GM23338 (cell line): Measurements from ENCODE around the gene XPOT.

ENCODE experiments used
- CREB1 ChIP-seq: fragments of 250-450 bp; sonication (Bioruptor Pico); IDR thresholded peaks from 2 replicates; pipeline ENCODE4 v1.5.0; 2020; ENCODE audit warnings: low read depth, mild to moderate bottlenecking, moderate library complexity
- ETS1 ChIP-seq: IDR thresholded peaks from 2 replicates; pipeline ENCODE4 v1.6.1; 2016; ENCODE audit warnings: antibody characterized with exemption
- EZH2 ChIP-seq: fragments of 200-600 bp; sonication (generic); IDR thresholded peaks from one replicate; pipeline ENCODE4 v1.8.0; 2017; ENCODE audit warnings: antibody characterized with exemption, mild to moderate bottlenecking, low read depth; ENCODE audit not compliant: unreplicated experiment
- EZH2phosphoT487 ChIP-seq: fragments of 200-600 bp; sonication (generic); IDR thresholded peaks from one replicate; pipeline ENCODE4 v1.8.1; 2018; ENCODE audit warnings: antibody characterized with exemption; ENCODE audit not compliant: unreplicated experiment
- JUNB ChIP-seq: IDR thresholded peaks from one replicate; pipeline ENCODE4 v1.6.1; 2016; ENCODE audit warnings: antibody characterized with exemption; ENCODE audit not compliant: unreplicated experiment
- NANOG ChIP-seq: IDR thresholded peaks from 2 replicates; pipeline ENCODE4 v1.6.1; 2016; ENCODE audit warnings: antibody characterized with exemption, borderline replicate concordance
- POLR2AphosphoS5 ChIP-seq: IDR thresholded peaks from 2 replicates; pipeline ENCODE4 v1.6.1; 2016; ENCODE audit warnings: antibody characterized with exemption, low read depth
- ZNF331 ChIP-seq: fragments of 250-450 bp; sonication (Bioruptor Pico); IDR thresholded peaks from 2 replicates; pipeline ENCODE4 v1.5.0; 2020; ENCODE audit warnings: low read depth, mild to moderate bottlenecking, moderate library complexity
- TF ChIP-seq, protein P1 (sequence below), 2 experiments: fragments of 200-600 bp in 1 of 2; sonication (generic) in 1 of 2; conservative IDR thresholded peaks; 2 replicates each; pipeline versions ENCODE4 v1.5.1 to v1.6.1; 2016 to 2017; ENCODE audit warnings: antibody characterized with exemption in 2 of 2, low read depth in 2 of 2, mild to moderate bottlenecking in 2 of 2, moderate library complexity in 1 of 2
- TF ChIP-seq, protein P2 (sequence below): IDR thresholded peaks from one replicate; pipeline ENCODE4 v1.6.1; 2018; ENCODE audit warnings: antibody characterized with exemption; ENCODE audit not compliant: unreplicated experiment

DNA sequence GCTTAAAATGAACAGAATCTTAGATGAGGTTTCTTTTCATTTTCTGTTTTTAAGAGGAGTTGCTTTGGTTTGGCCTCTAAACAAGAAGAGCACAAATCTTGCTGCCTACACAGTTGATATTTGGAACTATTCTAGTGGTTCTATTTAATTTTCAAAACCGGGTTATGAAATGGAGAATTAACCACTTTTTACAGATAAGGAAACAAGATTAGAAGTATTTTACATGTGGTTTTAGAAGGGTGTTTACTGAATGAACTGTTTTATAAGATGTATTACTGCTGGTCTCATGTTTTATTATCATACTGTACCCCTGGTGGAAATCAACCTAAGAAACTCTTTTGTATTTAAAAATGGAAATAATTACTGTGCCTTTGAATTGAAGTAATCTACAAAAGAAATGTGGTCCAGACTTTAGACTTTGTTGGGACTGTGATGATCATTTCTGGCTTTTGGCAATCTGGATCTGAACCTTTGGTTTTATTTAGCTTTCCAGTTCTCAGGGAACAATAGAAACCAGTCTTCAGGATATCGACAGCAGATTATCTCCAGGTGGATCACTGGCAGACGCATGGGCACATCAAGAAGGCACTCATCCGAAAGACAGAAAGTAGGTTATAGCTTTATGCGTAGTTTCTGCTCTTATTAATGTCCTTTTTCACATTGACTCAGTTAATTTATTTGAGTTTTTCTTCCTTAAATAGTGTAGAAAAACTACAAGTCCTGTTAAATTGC, 91.0 kb downstream of the XPOT start:
- TF ChIP-seq EZH2phosphoT487: no peak
- TF ChIP-seq, protein P1, sequence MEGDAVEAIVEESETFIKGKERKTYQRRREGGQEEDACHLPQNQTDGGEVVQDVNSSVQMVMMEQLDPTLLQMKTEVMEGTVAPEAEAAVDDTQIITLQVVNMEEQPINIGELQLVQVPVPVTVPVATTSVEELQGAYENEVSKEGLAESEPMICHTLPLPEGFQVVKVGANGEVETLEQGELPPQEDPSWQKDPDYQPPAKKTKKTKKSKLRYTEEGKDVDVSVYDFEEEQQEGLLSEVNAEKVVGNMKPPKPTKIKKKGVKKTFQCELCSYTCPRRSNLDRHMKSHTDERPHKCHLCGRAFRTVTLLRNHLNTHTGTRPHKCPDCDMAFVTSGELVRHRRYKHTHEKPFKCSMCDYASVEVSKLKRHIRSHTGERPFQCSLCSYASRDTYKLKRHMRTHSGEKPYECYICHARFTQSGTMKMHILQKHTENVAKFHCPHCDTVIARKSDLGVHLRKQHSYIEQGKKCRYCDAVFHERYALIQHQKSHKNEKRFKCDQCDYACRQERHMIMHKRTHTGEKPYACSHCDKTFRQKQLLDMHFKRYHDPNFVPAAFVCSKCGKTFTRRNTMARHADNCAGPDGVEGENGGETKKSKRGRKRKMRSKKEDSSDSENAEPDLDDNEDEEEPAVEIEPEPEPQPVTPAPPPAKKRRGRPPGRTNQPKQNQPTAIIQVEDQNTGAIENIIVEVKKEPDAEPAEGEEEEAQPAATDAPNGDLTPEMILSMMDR (conservative IDR thresholded peaks at IDR 0.05; ENCODE audit: low read depth in 2 of 2): no peak
- no peak for TF ChIP-seq POLR2AphosphoS5
- TF ChIP-seq, protein P2, sequence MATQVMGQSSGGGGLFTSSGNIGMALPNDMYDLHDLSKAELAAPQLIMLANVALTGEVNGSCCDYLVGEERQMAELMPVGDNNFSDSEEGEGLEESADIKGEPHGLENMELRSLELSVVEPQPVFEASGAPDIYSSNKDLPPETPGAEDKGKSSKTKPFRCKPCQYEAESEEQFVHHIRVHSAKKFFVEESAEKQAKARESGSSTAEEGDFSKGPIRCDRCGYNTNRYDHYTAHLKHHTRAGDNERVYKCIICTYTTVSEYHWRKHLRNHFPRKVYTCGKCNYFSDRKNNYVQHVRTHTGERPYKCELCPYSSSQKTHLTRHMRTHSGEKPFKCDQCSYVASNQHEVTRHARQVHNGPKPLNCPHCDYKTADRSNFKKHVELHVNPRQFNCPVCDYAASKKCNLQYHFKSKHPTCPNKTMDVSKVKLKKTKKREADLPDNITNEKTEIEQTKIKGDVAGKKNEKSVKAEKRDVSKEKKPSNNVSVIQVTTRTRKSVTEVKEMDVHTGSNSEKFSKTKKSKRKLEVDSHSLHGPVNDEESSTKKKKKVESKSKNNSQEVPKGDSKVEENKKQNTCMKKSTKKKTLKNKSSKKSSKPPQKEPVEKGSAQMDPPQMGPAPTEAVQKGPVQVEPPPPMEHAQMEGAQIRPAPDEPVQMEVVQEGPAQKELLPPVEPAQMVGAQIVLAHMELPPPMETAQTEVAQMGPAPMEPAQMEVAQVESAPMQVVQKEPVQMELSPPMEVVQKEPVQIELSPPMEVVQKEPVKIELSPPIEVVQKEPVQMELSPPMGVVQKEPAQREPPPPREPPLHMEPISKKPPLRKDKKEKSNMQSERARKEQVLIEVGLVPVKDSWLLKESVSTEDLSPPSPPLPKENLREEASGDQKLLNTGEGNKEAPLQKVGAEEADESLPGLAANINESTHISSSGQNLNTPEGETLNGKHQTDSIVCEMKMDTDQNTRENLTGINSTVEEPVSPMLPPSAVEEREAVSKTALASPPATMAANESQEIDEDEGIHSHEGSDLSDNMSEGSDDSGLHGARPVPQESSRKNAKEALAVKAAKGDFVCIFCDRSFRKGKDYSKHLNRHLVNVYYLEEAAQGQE: no peak
- TF ChIP-seq JUNB: no peak
- no peak for TF ChIP-seq EZH2
- no peak for TF ChIP-seq CREB1 (CRISPR knock-in tag)
- no peak for TF ChIP-seq ETS1
- TF ChIP-seq NANOG: no peak
- no peak for TF ChIP-seq ZNF331
